Pancreas (tissue), 10 donors: Measurements from ENCODE around the gene ANKS1B. TPM values are rescaled to one million over a fixed set of nuclear protein-coding genes. Genes with fewer than 3 reads are reported as not detected.

Experiments used
- ATAC-seq, 4 donors: fragments of 200-7000 bp; cut with Tn5 transposase; one replicate each; pipeline versions ENCODE4 v1.8.0 to v1.9.1; 2020; ENCODE audit warnings: mild to moderate bottlenecking in 4 of 4, moderate library complexity in 4 of 4
- DNase-seq, 6 donors: peaks; one replicate each; pipeline ENCODE4 v3.0.0-alpha.2; 2020
- FAIRE-seq: peaks from 2 replicates; lab custom pipeline; 2012; peaks lifted over from hg19 to GRCh38; lab: Jason Lieb, UNC
- H3K27ac ChIP-seq, 4 donors: fragments of 200-600 bp; sonication (generic); 1 replicate in 3 of 4; 2 replicates in 1 of 4; pipeline versions ENCODE4 v1.5.0 to v1.8.0; 2020
- H3K27me3 ChIP-seq, 4 donors: fragments of 200-600 bp; one replicate each; pipeline ENCODE4 v1.8.0; 2021
- H3K36me3 ChIP-seq, 3 donors: fragments of 200-600 bp; sonication (generic) in 1 of 3; one replicate each; pipeline versions ENCODE4 v1.5.0 to v1.8.0; 2020 to 2021
- H3K4me1 ChIP-seq, 3 donors: fragments of 200-600 bp; one replicate each; pipeline ENCODE4 v1.8.0; 2021
- H3K4me3 ChIP-seq, 4 donors: fragments of 200-600 bp; sonication (generic) in 2 of 4; one replicate each; pipeline versions ENCODE4 v1.5.0 to v1.8.0; 2020 to 2021
- H3K9me3 ChIP-seq, 4 donors: fragments of 200-600 bp; one replicate each; pipeline ENCODE4 v1.8.0; 2021
- WGBS, 2 donors: extraction: QIAGEN DNeasy Blood & Tissue Kit; methylation state at CpG; one replicate each; pipeline ENCODE4 v1.1.7; 2013; 5-methylcytosine and 5-hydroxymethylcytosine counted together
- intact Hi-C, 3 donors: fragments of 100-400 bp; cut with DNase I; formaldehyde crosslinking; loops; one replicate each; pipeline versions ENCODE4 v1.11.1 to v1.14.2; 2022
- polyA plus RNA-seq, 2 donors: library from polyadenylated mRNA; stranded (reverse); fragments of 200-250 nt; gene quantifications; one replicate each; pipeline ENCODE4 v1.2.3, GENCODE V29; 2013
- total RNA-seq, 6 donors: library from RNA; stranded (reverse); fragmentation: NEBNext Ultra II Directional in 4 of 6; extraction: Animal tissue kit (Norgen Biotek cat#: 25700) in 4 of 6; gene quantifications; one replicate each; pipeline versions ENCODE4 v1.2.1 to v1.2.4, GENCODE V29; 2021 to 2023
- TF ChIP-seq, protein P1 (sequence below), 4 donors: fragments of 200-600 bp; sonication (generic) in 3 of 4; IDR thresholded peaks; one replicate each; pipeline versions ENCODE4 v1.5.0 to v1.8.0; 2021; ENCODE audit warnings: antibody characterized with exemption in 4 of 4
- donor health status: healthy with polysubstance abuse.
- donor health status: DM: no; HTN: no; CAD: no; lungs with moderate emphysema.
- donor health status: DM: no; HTN: no; CAD: no.
- donor health status: control.
- donor health status: control.
- donor health status: Bipolar disorder and iron deficiency.
- donor health status: DM: yes; HTN: yes; CAD: no.
- donor health status: DM: no; HTN: no; CAD: no.
- donor health status: DM: no; HTN: no; CAD: no.
- donor health status: DM: yes; HTN: yes; CAD: no.

Gene ANKS1B
- total and polyA plus RNA-seq, 8 donors: 0.49 to 3.2 (median 1.9) TPM

DNA sequence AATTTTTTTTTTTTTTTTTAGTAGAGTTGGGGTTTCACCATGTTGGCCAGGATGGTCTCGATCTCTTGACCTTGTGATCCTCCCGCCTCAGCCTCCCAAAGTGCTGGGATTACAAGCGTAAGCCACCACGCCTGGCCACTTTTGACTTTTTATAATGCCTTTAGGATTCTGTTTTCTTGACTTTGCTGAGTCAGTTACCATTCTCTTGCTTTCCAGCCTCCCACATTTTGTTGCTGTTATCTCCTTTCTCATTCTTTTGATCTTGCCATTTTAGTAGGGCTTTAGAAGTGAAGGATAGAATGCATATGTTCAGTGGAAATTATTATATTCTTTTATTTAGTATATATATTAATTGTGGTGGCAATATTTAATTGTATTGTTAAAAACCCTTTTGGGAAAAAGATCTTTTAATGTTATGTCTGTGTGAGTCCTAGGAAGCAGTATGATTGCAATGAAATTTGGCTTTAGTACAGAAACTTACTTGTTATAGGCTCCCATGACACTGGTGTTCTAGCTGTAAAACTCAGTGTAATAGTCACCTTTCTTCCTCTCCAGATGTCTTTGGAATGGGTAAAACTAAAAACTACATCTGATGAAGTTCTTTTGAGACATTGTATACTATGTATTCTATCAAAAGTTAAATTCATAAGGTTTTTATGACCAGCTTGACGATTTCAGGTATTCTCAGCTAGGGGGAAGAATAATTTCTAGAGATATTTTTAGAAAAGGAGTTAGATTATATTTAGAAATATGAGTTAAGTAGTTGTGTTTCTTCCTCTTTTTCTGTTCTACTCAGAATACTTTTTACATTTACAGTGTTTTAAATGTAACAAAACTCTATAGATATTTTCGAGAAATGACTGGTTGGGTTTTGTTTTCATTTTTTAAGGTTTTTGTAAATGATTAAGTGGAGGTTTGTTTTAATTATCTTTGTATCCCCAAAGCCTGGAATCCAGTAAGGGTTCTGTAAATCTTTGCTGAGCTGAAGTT lies 1264.9 kb downstream of the ANKS1B start:
- intact Hi-C loops: no loop called here

DNA sequence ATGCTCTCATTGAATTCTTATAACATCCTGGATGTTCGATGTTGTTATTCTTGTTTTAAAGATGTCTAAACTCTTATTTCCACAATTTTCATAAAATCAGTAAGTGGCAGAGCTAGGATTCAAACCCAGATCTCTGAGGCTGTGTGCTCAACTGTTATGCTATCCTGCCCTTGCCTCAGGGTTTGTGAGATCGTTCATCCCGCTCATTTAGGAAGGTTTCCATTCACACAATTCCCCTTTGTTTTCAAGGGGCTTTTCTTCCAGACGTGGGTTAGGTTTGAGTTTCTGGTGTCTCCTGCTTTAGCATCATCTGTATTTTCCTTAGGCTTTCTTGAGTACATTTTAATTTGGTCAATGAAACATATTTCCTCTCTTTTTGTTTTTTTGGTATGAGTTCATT lies 1270.3 kb downstream of the ANKS1B start:
- no peak overlapping the region for H3K27ac ChIP-seq
- intact Hi-C loops: no loop called here
- ATAC-seq: no peak
- peaks cover 0 to 4% (median 0%) of the 10 kb centered on the region in 3 donors for H3K36me3 ChIP-seq
- no peaks in the 10 kb centered on the region for H3K4me1 ChIP-seq
- DNase-seq: no peak
- H3K4me3 ChIP-seq: no peak overlapping the region
- H3K27me3 ChIP-seq: no peaks in the 10 kb centered on the region
- TF ChIP-seq, protein P1, sequence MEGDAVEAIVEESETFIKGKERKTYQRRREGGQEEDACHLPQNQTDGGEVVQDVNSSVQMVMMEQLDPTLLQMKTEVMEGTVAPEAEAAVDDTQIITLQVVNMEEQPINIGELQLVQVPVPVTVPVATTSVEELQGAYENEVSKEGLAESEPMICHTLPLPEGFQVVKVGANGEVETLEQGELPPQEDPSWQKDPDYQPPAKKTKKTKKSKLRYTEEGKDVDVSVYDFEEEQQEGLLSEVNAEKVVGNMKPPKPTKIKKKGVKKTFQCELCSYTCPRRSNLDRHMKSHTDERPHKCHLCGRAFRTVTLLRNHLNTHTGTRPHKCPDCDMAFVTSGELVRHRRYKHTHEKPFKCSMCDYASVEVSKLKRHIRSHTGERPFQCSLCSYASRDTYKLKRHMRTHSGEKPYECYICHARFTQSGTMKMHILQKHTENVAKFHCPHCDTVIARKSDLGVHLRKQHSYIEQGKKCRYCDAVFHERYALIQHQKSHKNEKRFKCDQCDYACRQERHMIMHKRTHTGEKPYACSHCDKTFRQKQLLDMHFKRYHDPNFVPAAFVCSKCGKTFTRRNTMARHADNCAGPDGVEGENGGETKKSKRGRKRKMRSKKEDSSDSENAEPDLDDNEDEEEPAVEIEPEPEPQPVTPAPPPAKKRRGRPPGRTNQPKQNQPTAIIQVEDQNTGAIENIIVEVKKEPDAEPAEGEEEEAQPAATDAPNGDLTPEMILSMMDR (IDR thresholded peaks at IDR 0.05): no peak
- no peaks in the 10 kb centered on the region for H3K9me3 ChIP-seq
- no peak for FAIRE-seq
- WGBS, 2 donors: 88 to 94% methylated on average over 4 of the region's 4 CpGs

More for the DNA sequence above, 1264.9 kb downstream of the ANKS1B start:
- H3K36me3 ChIP-seq: peaks cover 0 to 4% (median 0%) of the 10 kb centered on the region in 3 donors
- ATAC-seq (no peak), DNase-seq (no peak), FAIRE-seq (no peak)
- H3K4me1 ChIP-seq: no peaks in the 10 kb centered on the region
- 92% methylated on average over 6 of the region's 6 CpGs for WGBS, 2 donors
- H3K27me3 ChIP-seq: no peaks in the 10 kb centered on the region
- TF ChIP-seq, protein P1 (IDR thresholded peaks at IDR 0.05): no peak
- H3K9me3 ChIP-seq: no peaks in the 10 kb centered on the region
- H3K27ac ChIP-seq: no peak overlapping the region
- no peak overlapping the region for H3K4me3 ChIP-seq

DNA sequence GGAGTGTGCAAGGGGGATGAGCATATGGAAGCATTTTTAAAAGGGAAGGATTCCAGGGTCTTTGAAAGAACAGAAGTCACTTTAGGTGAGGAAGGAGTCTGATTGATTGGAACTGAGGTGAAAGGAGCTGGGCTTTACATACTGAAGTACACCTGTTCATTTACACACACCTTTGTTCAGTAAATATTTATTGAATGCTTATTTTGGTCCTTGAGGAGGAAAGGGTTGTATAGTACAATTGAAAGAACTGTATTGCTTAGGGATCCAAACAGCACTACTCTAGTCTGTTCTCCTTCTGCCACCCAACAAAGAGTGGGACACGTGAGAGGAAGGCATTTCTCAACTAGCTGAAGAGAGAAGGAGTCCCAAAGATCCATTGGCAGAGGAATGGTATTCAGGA lies 1275.7 kb downstream of the ANKS1B start:
- ATAC-seq (peak; percentile 72 to 91 (median 79)), DNase-seq (no peak), FAIRE-seq (no peak)
- Histone ChIP-seq H3K4me3 (no peak overlapping the region), H3K9me3 (no peaks in the 10 kb centered on the region), H3K4me1 (peaks cover 0 to 7% (median 0%) of the 10 kb centered on the region in 3 donors), H3K36me3 (no peaks in the 10 kb centered on the region), H3K27ac (peak overlapping the region in 1 of 4 donors; percentile 14), H3K27me3 (no peaks in the 10 kb centered on the region)
- intact Hi-C loops: no loop called here
- 34 to 46% methylated on average over 1 of the region's 1 CpG for WGBS, 2 donors
- TF ChIP-seq, protein P1 (IDR thresholded peaks at IDR 0.05): no peak

DNA sequence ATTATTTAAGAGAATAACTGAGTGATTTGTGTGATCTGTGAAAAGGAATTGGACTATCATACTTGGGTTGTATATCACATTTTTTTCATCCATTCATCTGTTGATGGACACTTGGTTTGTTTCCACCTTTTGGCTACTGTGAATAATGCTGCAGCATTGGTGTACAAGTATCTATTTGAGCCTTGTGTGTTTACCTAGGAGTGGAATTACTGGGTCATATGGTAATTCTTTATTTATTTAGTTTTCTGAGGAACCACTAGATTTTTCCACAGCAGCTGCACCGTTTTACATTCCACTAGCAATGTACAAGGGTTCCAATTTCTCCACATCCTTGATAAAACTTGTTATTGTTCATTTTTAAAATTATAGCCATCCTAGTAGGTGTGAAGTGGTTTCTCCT lies 1283.6 kb downstream of the ANKS1B start:
- no peaks in the 10 kb centered on the region for H3K9me3 ChIP-seq
- H3K27ac ChIP-seq: no peak overlapping the region
- FAIRE-seq: no peak
- 13 to 19% methylated on average over 1 of the region's 1 CpG for WGBS, 2 donors
- intact Hi-C loops: no loop called here
- ATAC-seq: peak; percentile 31 to 49 (median 36)
- DNase-seq: no peak
- no peak overlapping the region for H3K4me3 ChIP-seq
- peaks cover 7 to 17% (median 15%) of the 10 kb centered on the region in 3 donors for H3K4me1 ChIP-seq
- no peaks in the 10 kb centered on the region for H3K36me3 ChIP-seq
- no peaks in the 10 kb centered on the region for H3K27me3 ChIP-seq
- TF ChIP-seq, protein P1 (IDR thresholded peaks at IDR 0.05): no peak
